Occipital lobe (tissue), 2 donors: Measurements from ENCODE around the gene PTGES3. TPM values are rescaled to one million over a fixed set of nuclear protein-coding genes. Genes with fewer than 3 reads are reported as not detected.
"Not testable (repeated sequence)": the region's sequence is repeated elsewhere in the genome, so short reads cannot be mapped to it uniquely, and the experiment has no call there.

ENCODE experiments used
- DNase-seq: peaks from one replicate; lab custom pipeline; 2025; lab: John Stamatoyannopoulos, UW
- total RNA-seq: library from RNA; depleted of rRNA; stranded (reverse); fragments of >200 nt; gene quantifications from one replicate; pipeline ENCODE4 v1.2.3, GENCODE V29; 2014

Gene PTGES3
- total RNA-seq, 1 donor from 2014 or later, result 86.4 TPM

GRCh38 chr12:56709759-56710376, 21.8 kb upstream of the PTGES3 start:
- no peak for DNase-seq

- DNase-seq, result not testable (repeated sequence)
These were observed 16.4 kb upstream of the PTGES3 start for GRCh38 chr12:56704522-56704921.

GRCh38 chr12:56699020-56699661, 11.1 kb upstream of the PTGES3 start:
- DNase-seq, result no peak

GRCh38 chr12:56695327-56696101, 7.4 kb upstream of the PTGES3 start:
- DNase-seq, result no peak

GRCh38 chr12:56694161-56694560, 6.1 kb upstream of the PTGES3 start:
- no peak for DNase-seq

- DNase-seq, result no peak
These were observed 694 bp upstream of the PTGES3 start for GRCh38 chr12:56688846-56689109.

GRCh38 chr12:56687223-56688128, 608 bp downstream of the PTGES3 start:
- DNase-seq, result peak; percentile 32

- no peak for DNase-seq
These were observed 3.2 kb downstream of the PTGES3 start for GRCh38 chr12:56684745-56685359.

GRCh38 chr12:56682323-56682722, 5.8 kb downstream of the PTGES3 start:
- no peak for DNase-seq

GRCh38 chr12:56679883-56680575, 8.1 kb downstream of the PTGES3 start:
- no peak for DNase-seq

GRCh38 chr12:56678852-56679251, 9.2 kb downstream of the PTGES3 start:
- no peak for DNase-seq

- no peak for DNase-seq
These were observed 10.4 kb downstream of the PTGES3 start for GRCh38 chr12:56677680-56678079.

- DNase-seq, result no peak
These were observed 11.1 kb downstream of the PTGES3 start for GRCh38 chr12:56676851-56677580.

GRCh38 chr12:56671608-56672007, 16.5 kb downstream of the PTGES3 start:
- no peak for DNase-seq

- no peak for DNase-seq
These were observed 17.2 kb downstream of the PTGES3 start for GRCh38 chr12:56670836-56671235.

- DNase-seq, result no peak
These were observed 20.0 kb downstream of the PTGES3 start for GRCh38 chr12:56668197-56668457.

GRCh38 chr12:56661979-56662638, 26.0 kb downstream of the PTGES3 start:
- DNase-seq, result no peak

GRCh38 chr12:56661560-56661959, 26.5 kb downstream of the PTGES3 start:
- DNase-seq, result no peak

GRCh38 chr12:56658921-56659320, 29.2 kb downstream of the PTGES3 start:
- DNase-seq, result no peak
